Activated T-helper 1 cell treated with Interleukin-2 at 50 U/mL for 16 hours (primary cell): Measurements from ENCODE around the gene SHC3.

Experiments
- DNase-seq: peaks from one replicate; pipeline ENCODE4 v3.0.0-alpha.2; 2020; ENCODE audit warnings: low read depth

The SHC3 gene

DNA sequence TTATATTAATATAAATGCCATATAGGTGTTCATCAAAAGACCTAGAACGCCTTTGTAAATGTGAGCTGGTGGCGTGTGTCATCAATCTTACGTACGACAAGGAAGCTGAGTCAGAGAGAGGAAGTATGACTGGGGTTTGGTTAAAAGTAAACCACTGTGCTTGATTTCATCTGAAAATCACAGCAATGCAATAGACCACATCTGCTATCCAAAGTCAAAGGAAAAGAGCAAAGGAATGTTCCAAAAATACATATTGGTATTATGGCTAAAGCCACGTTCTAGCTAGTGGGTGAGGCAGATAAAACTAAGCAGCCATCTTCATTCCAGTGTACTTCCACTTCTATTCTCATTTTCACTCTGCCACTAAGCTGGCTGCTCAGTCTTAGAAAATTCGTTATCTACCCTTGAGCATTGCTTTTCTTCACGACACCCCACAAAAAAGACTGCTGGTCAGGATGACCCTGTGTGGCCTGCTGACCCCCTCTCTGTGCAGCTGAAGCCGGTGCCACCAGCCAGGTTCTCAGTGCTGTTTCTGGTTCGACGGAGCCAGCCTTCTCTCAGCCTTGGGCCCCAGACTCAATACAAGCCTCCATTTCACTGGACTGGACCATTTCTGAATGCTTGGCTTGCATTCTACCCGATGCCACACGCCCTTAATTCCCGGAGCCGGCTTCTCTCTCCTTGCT, 23.8 kb downstream of the SHC3 start:
- no peak for DNase-seq

DNA sequence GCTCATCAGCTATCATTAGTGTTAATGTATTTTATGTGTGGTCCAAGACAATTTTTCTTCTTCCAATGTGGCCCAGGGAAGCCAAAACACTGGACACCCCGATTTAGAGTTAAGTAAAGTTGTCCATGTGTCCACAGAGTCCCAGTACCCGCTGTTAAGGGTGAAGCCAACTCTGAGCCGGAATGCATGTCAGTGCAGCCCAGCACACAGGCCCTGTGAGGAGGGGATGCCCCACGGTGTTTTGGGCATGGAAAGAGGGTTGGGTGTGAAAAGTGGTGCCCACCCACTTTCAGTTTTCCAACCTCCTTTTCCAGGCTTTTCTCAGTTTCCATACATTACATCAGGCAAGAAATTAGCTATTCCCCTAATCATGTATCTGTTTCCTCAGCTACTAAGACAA, 24.4 kb downstream of the SHC3 start:
- DNase-seq, result no peak

DNA sequence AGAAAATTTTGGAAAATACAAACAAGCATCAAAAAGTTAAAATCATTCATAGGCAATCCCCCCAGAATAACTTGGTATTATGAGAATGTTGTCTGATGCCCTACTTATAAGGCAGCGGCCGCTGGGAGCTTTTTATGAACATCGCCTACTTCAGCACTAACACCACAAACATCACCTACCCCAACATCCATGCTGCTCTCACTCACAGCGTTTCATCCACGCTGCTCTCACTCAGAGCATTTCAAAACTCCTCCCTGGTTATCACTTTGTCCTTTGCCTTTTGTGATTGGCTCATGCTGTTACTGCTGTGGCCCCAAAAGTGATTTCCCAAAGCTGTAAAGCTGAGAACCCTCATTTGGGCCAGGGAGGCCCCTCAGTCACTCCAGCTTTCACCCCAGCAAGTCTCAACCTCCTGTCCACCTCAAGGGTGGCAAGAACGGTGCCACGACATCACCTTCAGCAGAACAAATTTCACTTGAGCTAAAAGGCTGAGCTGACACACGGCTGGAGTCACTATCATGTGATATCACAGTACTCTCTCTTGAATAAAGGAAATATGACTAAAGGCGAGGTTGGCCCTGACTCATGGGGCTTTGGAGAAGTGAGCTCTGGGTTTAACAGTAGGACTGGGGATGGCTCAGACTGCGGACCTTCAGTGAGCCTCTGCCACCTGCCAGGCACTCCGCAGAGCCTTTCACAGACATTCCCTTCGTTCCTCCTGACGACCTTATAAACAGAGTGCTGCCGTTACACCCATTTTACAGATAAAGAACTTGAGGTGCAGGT, 25.2 kb downstream of the SHC3 start:
- DNase-seq, result no peak

DNA sequence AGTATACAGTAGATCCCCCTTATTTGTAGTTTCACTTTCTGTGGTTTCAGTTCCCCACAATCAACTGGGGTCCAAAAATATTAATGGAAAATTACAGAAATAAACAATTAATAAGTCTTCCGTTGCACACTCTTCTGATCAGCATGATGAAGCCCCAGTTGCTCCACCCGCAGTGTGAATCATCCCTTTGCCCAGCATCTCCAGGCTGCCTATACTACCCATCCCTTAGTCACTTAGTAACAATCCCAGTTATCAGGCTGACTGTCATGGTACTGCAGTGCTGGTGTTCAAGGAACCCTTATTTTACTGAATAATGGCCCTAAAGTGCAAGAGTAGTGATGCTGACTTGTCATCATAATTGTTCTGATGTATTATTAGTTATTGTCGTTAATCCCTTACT, 28.9 kb downstream of the SHC3 start:
- DNase-seq, result no peak

DNA sequence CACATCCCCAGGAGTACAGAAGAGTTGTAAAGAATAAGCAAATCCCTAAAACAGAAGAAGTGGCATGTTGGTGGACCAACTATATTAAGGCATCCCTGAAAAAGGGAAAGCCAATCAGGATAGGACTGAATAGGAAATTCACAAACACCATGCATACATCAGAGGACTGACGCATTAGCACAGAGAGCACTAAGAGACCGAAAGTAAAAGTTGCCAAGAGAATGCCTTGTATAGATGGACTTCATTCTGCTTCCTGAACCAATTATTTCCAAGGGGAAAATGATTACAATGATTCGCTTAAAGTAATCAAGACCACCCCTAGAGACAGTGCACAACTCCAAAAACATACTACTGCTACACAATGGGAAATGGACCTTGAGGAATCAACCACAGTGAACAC, 33.5 kb downstream of the SHC3 start:
- DNase-seq, result no peak

DNA sequence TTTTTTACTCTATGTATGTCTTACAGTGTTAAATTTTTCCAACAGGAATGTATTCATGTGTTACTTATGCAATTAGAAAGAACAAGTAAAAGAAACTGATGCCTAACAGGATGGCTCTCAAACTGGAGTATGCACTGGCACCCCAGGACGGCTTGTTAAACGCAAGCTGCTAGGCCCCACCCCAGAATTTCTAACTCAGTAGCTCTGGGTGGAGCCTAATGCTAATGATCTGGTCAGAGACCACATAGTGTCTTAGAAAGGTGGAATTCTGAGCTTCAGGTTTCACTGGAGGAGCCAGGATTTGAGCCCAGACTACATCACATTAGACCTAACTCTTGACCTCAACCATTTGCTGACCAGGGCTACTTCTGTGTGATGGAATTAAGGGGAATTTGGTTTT, 34.4 kb downstream of the SHC3 start:
- DNase-seq, result no peak

DNA sequence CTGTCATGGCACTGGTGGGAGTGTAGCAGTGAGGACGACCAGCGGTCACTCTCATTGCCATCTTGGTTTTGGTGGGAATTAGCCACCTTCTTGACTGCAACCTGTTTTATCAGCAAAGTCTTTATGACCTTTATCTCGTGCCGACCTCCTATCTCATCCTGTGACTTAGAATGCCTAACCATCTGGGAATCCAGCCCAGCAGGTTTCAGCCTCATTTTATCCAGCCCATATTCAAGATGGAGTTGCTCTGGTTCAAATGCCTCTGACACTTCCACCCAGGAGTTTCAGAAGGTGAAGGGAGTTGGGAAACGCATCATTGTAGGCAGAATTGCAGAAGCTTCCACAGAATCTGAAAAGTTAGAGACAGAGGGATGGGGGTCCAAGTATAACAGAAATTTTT, 35.4 kb downstream of the SHC3 start:
- DNase-seq, result no peak

DNA sequence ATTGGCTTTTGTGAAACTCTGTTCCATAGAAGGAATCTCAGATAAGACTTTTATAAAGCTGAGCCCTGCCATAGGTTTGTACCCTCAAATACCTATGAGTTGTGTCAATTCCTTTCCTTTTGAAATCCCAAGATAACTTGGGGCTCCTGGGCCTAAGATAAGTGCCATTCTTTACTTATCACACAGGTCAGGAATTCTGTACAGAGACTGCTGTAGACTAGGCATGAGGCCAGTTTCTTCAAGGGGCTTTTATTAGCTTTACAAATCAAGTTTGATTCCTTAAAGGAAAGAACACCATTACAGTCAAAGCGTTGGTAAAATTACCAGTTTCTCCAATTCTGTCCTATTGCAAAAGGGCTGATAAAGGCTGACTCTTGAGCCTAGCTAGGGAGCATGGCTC, 39.2 kb downstream of the SHC3 start:
- no peak for DNase-seq

DNA sequence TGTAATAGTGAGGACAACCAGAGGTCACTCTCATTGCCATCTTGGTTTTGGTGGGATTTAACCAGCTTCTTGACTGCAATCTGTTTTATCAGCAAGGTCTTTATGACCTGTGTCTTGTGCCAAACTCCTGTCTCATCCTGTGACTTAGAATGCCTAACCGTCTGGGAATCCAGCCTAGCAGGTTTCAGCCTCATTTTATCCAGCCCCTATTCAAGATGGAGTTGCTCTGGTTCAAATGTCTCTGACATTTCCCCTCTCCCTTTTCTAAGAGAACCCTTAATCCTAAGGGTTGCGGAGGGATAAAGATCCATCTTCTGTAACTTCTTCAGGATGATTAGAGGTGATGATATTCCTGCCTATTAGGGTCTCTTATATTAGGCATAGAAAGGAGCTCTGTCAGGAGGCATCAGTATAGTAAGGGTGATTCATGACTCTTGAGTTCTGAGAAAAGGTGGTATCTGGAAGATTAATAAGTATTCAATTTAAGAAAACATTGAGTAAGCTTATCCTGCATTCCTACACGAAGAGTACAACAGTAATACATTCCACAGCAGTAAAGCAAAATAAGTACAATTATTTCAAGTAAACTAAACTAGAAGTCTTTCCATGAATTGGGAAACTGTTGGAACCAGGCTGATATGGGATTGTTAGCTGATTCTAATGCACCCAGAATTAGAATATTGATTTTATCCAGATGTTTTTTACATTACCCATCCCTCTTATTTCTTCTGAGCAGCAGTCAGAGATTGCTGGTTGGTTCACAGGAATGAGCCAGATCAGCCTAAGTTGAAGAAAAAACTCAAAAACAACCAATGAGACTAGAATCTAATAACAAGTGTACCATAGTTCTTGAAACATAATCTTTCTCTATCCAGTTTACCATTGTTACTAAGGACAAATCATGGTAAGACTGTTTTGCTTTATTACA, 39.9 kb downstream of the SHC3 start:
- no peak for DNase-seq

DNA sequence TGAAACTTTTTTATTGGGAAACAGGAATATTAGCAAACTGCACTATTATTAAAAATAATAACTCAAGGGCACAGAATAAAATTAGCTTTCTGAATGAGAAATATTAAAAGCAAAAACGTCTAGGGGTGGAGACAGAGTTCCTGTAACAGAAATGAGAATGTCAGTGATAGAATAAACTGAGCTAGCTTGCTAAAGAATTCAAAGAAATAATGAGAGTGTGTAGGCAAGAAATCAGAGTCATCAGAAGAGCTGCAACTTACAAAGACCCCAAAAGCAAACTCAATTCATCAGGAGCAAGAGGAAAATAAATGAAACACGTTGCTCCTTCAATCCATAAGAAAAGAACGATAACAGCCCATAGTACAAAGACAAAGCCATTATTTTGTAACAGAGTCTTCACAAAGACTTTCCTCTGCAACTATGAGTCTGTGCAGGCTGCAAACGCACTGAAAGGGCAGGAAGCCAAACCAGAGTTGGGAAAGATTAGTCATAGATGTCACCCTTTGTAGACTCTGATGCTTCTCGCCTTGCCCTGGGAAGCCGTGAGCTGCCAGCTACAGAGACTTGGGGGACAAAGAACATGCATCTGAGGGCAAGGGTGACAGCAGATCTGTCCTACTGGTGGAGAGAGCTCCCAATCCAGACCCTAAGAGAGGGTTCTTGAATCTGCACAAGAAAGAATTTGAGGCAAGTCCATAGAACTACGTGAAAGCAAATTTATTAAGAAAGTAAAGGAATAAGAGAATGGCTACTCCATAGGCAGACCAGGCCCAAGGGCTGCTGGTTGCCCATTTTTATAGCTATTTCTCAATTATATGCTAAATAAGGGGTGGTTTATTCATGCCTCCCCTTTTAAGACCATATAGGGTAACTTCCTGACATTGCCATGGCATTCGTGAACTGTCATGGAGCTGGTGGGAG, 40.8 kb downstream of the SHC3 start:
- no peak for DNase-seq

DNA sequence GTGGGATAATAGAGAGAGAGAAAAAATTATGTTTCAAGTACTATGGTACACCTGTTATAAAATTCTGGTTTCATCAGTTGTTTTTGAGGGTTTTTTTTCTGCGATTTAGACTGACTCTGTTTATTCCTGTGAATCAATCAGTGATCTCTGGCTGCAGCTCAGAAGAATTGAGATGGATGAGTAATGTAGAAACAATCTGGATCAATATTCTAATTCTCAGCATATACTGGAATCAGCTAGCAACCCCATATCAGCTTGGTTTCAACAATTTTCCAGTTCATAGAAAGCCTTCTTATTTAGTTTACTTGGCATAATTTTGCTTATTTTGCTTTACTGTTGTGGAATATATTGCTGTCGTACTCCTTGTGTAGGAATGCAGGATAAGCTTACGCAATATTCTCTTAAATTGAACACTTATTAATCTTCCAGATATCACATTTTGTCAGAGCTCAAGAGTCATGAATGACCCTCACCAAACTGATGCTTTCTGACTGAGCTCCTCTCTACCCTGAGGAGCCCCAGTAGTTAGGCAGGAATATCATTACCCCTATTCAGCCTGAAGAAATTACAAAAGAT, 42.9 kb downstream of the SHC3 start:
- DNase-seq, result no peak

DNA sequence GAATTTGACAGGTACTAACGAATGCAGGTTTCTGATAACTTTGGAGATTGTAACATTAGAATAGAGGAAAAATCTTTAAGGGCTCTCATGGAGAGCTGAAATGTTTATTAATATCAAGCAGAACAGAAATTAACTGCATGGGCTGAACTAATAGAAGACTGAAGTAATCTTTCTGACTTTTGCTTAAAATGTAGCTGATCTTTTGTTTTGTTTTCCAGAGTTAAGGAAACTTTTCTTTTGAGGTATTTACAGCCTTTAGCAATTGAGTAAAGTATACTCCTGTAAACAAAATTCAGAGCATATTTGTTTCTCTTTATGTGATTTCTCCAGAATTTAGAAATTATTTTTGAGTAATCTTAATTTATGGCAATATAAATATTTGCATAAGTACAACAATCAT, 43.9 kb downstream of the SHC3 start:
- no peak for DNase-seq

DNA sequence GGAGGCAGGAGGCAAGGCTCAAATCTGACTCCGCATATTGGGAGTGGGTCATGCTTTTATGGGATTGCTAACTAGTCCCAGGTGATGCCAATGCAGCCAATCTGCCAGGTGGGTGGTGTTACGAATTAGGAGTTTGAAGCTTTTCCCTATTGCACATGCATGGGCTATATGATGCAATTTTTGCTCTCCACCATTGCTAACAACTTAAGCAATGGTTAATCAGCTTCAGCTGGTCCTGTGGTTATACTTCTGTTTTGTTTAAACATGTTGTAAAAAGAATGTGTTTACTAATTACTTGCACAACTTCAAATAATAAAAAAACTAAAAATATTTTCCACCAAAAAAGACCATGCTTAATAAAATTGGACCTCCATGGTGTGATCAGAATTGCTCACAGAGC, 55.7 kb downstream of the SHC3 start:
- DNase-seq, result no peak

DNA sequence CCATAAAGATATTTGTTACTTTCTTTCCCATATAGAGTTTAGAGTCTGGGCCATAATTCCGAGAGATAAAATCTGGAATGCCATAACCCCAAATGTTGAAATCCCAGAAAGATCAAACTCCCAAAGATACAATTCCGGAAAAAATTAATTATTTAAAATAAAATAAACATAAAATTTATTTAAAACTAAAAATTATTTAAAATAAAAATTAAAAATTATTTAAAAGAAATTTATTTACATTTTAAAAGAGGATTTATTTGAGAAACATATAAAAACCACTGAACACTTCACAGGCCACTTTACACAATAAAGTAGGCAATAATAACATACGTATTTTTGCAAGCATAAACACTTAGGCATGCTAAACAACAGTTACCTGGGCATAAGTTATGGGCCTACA, 57.9 kb downstream of the SHC3 start:
- no peak for DNase-seq

DNA sequence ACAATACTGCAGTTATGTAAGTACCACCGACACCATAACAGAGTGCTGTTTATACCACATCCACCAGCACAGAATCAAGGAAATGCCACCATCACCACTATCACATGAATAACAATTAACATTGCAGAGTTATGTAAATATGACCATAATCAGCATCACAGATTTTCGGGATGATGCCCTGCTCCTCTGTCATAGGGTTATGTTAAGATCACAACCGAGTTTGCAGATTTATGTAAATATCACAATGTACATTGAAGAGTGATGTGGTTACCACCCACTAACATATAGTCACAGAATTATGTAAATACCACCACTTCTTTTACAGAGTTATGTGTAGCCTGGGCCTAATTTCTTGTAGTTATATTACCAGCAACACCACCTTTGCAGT, 61.8 kb downstream of the SHC3 start:
- DNase-seq, result no peak

DNA sequence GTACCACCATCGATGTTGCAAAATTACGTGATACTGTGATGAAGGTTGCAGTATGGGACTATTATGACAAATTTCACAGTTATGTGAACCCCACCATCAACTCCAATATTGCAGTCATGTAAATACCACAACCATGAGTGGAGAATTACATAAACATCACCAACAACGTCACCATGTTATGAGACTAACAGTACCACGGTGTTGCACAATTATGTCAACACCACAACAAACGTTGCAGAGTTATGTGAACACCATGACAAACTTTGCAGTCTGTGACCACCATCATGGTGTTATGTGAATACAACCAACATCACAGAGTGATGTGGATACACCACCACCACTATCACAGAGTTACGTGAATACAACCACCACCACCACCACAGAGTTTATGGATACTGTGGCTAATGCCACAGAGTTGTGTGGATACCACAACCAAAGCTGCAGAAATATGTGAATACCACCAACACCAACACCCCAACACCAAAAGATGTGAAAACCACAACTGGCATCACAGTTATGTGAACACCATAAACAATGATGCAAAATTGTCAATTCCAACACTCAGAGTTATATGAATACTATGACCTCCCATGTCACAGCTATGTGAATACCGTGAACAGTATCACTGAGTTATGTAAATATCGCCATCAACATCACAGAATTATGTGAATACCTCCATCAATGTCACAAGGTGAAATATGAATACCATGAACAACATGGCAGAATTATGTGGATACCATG, 62.4 kb downstream of the SHC3 start:
- no peak for DNase-seq

DNA sequence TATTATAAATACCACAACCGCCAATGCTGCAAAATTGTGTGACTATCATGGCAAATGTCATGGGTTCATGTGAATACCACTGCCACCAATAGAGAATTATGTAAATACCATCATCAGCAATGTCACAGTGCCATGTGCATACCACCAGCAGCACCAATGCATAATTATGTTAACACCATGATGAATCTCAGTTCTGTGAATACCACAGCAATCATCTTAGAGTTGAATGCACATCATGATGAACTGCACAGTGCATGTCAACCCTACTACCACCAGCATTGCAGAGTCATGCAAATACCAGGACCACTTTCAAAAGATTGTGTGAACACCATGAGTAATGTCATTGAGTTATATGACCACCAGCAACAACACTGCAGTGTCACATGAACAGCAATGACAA, 63.2 kb downstream of the SHC3 start:
- DNase-seq, result no peak

DNA sequence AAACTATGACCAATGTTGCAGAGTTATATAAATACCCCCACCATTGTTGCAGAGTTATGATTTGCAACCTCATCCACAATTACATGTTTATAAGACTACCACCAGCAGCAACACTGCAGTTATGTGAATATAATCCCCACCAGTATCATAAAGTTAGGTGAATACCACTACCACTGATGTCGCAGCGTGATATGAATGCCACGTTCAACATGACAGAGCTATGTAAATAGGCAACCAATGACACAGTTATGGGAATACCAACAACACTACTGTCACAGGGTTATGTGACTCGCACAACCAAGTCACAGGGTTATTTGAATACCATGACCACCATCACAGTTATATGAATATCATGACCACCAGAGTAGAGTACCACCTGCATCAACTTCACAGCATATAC, 63.9 kb downstream of the SHC3 start:
- no peak for DNase-seq

DNA sequence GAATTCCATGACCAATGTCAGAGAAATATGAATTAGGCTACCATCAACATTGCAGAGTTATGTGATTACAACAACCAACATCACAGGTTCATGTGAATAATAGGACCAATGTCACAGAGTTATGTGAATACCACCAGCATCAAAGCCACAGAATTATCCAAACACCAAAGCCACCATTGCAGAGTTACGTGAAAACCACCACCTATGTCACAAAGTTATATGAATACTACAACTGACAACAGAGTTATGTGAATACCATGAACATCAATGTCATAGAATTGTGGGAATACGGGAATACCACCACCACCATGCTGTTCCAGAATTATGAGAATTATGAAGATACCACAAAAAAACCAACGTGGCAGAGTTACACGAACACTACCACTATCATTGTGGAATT, 64.8 kb downstream of the SHC3 start:
- no peak for DNase-seq

DNA sequence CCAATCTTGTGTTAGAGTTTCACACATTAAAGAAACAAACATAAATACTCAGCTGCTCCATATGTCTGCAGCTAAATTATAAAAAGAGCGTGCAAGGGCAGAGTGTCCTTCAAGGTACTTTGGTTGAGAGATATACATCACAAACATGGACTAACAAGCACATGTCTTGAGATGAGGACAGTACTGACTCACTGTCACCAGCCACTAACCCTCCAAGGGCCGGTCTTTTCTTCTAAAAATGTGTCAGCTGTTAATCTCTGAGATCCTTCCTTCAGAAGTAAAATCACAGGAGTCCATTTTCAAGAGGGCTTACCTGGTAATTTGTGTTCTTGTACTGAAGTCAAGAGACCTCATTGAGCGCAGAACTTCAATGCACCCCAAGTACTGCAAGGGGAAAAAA, 66.4 kb downstream of the SHC3 start:
- no peak for DNase-seq

DNA sequence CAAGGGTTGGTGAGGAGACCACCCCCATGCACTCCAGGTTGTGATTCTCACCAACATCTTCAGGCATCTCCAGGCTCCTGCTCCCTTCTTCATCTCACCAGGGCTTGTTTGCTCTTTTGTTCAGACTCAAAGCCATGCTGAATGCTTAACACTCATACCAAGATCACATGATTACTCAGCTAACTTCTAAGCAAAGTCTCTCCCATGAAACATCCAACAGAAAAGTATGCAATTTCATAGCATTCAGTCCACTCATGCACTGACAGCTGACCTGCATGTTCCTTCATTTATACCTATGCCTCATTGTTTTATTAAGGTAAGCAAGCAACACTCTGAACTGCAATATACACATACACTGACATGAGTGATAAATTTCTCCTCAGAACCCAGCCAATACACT, 69.0 kb downstream of the SHC3 start:
- DNase-seq, result no peak
